Measurements from ENCODE around the gene SUSD1. TPM values are rescaled to one million over a fixed set of nuclear protein-coding genes. Genes with fewer than 3 reads are reported as not detected.
A peak's percentile ranks its signal among the peaks of the same experiment; 100 is the strongest.

The SUSD1 gene
- total and polyA plus RNA-seq, 4 donors: 1.2 to 19.0 (median 3.2) TPM

GRCh38 chr9:112175796-112176315, 759 bp upstream of the SUSD1 start:
- Histone ChIP-seq H3K4me1 (ENCODE audit: control insufficient read depth in 4 of 4, insufficient read depth in 4 of 4, low read length in 3 of 4) (peaks cover 0 to 9% (median 2%) of the 10 kb centered on the region in 4 donors), H3K4me3 (ENCODE audit: low read depth in 1 of 3, low read length in 3 of 3) (peak overlapping the region in 1 of 3 donors; percentile 82), H3K9me3 (ENCODE audit: control insufficient read depth in 4 of 4, low read length in 3 of 4) (no peaks in the 10 kb centered on the region), H3K27ac (ENCODE audit: low read depth in 1 of 2, low read length in 2 of 2) (no peak overlapping the region), H3K9ac (ENCODE audit: low read depth in 1 of 2, low read length in 2 of 2) (no peak overlapping the region), H3K36me3 (ENCODE audit: control insufficient read depth in 4 of 4, insufficient read depth in 3 of 4, low read depth in 1 of 4, low read length in 3 of 4) (no peaks in the 10 kb centered on the region), H3K27me3 (ENCODE audit: control insufficient read depth in 4 of 4, insufficient read depth in 4 of 4, low read length in 3 of 4) (no peaks in the 10 kb centered on the region)
- TF ChIP-seq ATF3 (IDR thresholded peaks at IDR 0.05) (no peak), ZBTB33 (IDR thresholded peaks at IDR 0.05) (no peak), RAD21 (IDR thresholded peaks at IDR 0.05) (no peak), HNF4G (IDR thresholded peaks at IDR 0.05) (no peak), RXRA (IDR thresholded peaks at IDR 0.05) (no peak), YY1 (IDR thresholded peaks at IDR 0.05) (no peak), NR2F2 (IDR thresholded peaks at IDR 0.05) (no peak), REST (IDR thresholded peaks at IDR 0.05) (no peak), EGR1 (IDR thresholded peaks at IDR 0.05; ENCODE audit: low read depth in 2 of 2) (no peak), GABPA (IDR thresholded peaks at IDR 0.05 in 1 of 2, conservative IDR thresholded peaks at IDR 0.05 in 1 of 2) (no peak), MAX (IDR thresholded peaks at IDR 0.05) (no peak), TAF1 (conservative IDR thresholded peaks at IDR 0.05) (no peak), CTCF (IDR thresholded peaks at IDR 0.05; ENCODE audit: low read depth, low read length, missing input control) (no peak)
- DNase-seq (ENCODE audit: low spot score): no peak
- WGBS: 73% methylated on average over 17 of the region's 17 CpGs

- Histone ChIP-seq H3K4me1 (ENCODE audit: control insufficient read depth in 4 of 4, insufficient read depth in 4 of 4, low read length in 3 of 4) (peaks cover 0 to 9% (median 2%) of the 10 kb centered on the region in 4 donors), H3K27me3 (ENCODE audit: control insufficient read depth in 4 of 4, insufficient read depth in 4 of 4, low read length in 3 of 4) (no peaks in the 10 kb centered on the region), H3K36me3 (ENCODE audit: control insufficient read depth in 4 of 4, insufficient read depth in 3 of 4, low read depth in 1 of 4, low read length in 3 of 4) (no peaks in the 10 kb centered on the region), H3K27ac (ENCODE audit: low read depth in 1 of 2, low read length in 2 of 2) (no peak overlapping the region), H3K4me3 (ENCODE audit: low read depth in 1 of 3, low read length in 3 of 3) (peak overlapping the region; percentile 18 to 82 (median 42)), H3K9ac (ENCODE audit: low read depth in 1 of 2, low read length in 2 of 2) (no peak overlapping the region), H3K9me3 (ENCODE audit: control insufficient read depth in 4 of 4, low read length in 3 of 4) (no peaks in the 10 kb centered on the region)
- 10% methylated on average over 42 of the region's 42 CpGs for WGBS
- peak; percentile 74 for DNase-seq (ENCODE audit: low spot score)
- no peak for TF ChIP-seq ZBTB33 (IDR thresholded peaks at IDR 0.05)
- no peak for TF ChIP-seq SP1 (IDR thresholded peaks at IDR 0.05)
- TF ChIP-seq MAX (IDR thresholded peaks at IDR 0.05): no peak
- no peak for TF ChIP-seq YY1 (IDR thresholded peaks at IDR 0.05)
- TF ChIP-seq FOXA2 (IDR thresholded peaks at IDR 0.05): no peak
- TF ChIP-seq ATF3 (IDR thresholded peaks at IDR 0.05): no peak
- no peak for TF ChIP-seq HNF4G (IDR thresholded peaks at IDR 0.05)
- TF ChIP-seq JUND (IDR thresholded peaks at IDR 0.05): no peak
- no peak for TF ChIP-seq FOXA1 (IDR thresholded peaks at IDR 0.05)
- no peak for TF ChIP-seq RAD21 (IDR thresholded peaks at IDR 0.05)
- TF ChIP-seq EGR1 (IDR thresholded peaks at IDR 0.05; ENCODE audit: low read depth in 2 of 2): no peak
- TF ChIP-seq GABPA (IDR thresholded peaks at IDR 0.05 in 1 of 2, conservative IDR thresholded peaks at IDR 0.05 in 1 of 2): no peak
These were observed 704 bp downstream of the SUSD1 start for GRCh38 chr9:112174222-112174964.

All from liver (tissue), 9 donors.